Skin epidermis (tissue), 12 donors: ENCODE data around the gene STRA8.
"Not testable (repeated sequence)": the region's sequence is repeated elsewhere in the genome, so short reads cannot be mapped to it uniquely, and the experiment has no call there.

Experiments used
- H3K27ac ChIP-seq, 21 experiments: fragments of 200-600 bp; sonication (generic) in 11 of 21; one replicate each; pipeline ENCODE4 v1.5.0; 2020; ENCODE audit warnings: mild to moderate bottlenecking in 3 of 21, inconsistent platforms in 2 of 21, moderate library complexity in 2 of 21
- H3K4me3 ChIP-seq, 7 experiments: fragments of 200-600 bp; sonication (generic) in 2 of 7; one replicate each; pipeline ENCODE4 v1.5.0; 2020; ENCODE audit warnings: inconsistent platforms in 2 of 7, mild to moderate bottlenecking in 2 of 7, moderate library complexity in 1 of 7

Gene STRA8

DNA sequence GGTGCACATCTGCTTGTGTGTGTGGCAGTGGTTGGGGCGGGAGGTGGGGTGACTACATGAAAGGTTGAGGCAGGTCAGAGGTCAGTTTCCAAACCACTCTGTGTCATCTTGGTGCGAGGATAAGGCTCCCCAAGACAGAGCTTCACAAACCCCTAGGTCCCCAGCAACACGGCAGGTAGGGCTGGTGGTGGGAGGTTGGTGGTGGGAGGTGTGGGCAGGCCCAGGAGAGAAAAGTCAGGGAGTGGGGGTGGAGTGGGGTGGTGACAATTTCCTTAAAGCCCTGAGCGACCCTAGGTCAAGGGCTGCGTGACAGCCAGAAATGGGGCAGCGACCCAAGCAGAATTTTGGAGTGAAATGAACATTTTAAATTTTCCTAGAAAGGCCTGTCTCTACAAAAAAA is 1.6 kb upstream of the STRA8 start:
- Histone ChIP-seq H3K27ac (no peak overlapping the region), H3K4me3 (no peak overlapping the region)

DNA sequence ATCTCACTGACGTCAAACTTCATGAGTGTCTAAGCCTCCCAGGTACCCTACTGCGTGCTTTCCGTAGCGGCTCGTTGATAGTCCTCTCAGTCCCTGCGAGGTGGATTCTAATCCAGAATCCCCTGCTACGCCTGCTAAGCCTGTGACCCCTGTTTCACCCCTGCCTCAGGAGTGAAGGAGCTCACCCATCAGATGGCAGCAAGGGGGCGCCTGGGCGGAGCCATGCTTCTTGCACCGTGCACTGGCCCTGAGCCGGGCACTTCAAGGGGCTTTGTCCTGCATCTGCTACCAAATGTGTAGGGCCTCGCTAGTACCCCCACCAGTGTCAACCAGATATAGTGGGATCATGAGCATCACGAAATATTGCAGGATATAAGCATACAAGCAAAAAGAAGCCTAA is 918 bp upstream of the STRA8 start:
- no peak overlapping the region for H3K4me3 ChIP-seq

DNA sequence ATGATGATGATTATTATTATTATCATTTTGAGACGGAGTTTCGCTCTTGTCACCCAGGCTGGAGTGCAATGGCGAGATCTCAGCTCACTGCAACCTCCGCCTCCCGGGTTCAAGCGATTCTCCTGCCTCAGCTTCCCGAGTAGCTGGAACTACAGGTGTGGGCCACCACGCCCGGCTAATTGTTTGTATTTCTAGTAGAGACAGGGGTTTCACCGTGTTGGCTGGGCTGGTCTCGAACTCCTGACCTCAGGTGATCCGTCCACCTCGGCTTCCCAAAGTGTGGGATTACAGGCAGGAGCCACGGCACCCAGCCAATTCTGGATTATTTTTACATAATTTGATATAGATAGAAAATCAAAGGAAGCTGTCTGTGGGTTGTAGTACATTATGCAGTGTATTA is 457 bp downstream of the STRA8 start:
- not testable (repeated sequence) for H3K27ac ChIP-seq, H3K4me3 ChIP-seq

More for the DNA sequence above, 918 bp upstream of the STRA8 start:
- no peak overlapping the region for H3K27ac ChIP-seq

DNA sequence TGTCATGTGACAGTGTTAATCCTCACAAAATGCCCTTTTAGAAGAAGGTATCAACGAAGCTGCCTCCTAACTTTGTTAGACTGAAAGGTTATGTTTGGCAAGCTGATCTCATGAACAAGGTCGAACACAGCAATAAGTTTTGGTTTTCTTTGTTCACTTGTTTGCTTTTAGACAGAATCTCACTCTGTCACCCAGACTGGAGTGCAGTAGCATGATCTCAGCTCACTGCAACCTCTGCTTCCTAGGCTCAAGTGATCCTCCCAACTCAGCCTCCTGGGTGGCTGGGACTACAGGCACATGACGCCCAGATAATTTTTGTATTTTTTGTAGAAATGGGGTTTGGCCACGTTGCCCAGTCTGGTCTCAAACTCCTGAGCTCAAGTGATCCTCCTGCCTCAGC is 1.1 kb downstream of the STRA8 start:
- Histone ChIP-seq H3K4me3 (no peak overlapping the region), H3K27ac (no peak overlapping the region)

DNA sequence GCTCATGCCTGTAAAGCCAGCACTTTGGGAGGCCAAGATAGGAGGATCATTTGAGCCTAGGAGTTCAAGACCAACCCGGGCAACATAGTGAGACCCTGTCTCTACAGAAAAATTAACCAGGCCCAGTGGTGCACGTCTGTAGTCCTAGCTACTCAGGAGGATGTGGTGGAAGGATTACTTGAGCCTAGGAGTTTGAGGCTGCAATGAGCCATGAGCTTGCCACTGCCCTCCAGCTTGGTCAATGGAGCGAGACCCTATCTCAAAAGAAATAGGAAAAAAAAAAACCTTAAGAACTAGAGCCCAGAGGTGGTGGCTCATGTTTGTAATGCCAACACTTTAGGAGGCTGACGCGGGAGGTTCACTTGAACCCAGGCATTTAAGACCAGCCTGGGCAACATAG is 2.2 kb downstream of the STRA8 start:
- no peak overlapping the region for H3K4me3 ChIP-seq
- H3K27ac ChIP-seq = no peak overlapping the region

DNA sequence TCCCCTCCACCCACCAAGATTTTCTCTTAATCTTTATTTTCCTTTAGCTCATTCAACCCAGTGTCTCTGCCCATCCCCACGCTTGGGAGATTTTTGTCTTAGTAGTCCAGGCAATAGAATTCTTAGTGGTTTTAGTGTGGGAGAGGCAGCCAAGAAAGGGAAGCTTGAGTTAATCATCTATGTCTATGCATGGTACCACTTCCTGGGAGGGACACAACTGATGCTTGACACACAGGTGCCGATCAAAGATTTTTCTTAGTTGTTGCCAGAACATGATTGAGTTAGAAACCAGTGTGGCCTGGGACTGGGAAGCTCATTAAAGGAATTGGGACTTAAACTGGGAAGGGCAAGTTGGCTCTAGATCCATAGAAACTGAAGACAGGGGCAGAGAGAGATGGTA is 3.1 kb downstream of the STRA8 start:
- H3K27ac ChIP-seq = no peak overlapping the region
- H3K4me3 ChIP-seq = no peak overlapping the region

DNA sequence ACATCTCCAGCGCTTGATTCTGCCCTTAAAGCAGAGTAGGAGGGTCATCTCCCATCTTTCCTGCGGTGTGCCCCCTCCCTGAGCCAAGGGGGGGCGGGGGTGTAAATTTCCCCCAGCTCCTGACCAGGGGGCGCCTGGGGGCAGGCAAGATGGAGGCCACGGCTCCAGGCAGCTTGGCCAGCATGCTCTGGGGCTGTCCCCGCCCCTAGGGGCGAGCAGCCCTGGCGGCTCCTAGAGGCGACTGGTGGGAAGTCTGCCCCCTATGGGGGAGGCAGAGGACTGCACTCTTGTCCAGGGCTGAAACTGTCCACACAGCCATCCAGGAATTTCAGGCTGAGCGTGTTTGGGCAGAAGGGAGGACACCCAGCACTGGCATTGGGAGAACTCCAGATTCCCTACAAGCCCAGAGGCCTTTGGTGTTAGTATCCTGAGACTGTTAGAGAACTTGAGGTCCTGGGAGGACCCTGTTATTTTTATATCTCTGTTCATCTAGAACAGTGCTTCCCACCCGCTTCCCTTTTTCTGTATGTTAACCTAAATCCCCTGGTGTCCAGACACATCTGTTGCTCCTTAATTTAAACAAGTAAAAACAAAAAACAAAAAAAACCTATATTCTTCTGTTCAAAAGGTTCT is 4.6 kb downstream of the STRA8 start:
- Histone ChIP-seq H3K4me3 (no peak overlapping the region), H3K27ac (no peak overlapping the region)

DNA sequence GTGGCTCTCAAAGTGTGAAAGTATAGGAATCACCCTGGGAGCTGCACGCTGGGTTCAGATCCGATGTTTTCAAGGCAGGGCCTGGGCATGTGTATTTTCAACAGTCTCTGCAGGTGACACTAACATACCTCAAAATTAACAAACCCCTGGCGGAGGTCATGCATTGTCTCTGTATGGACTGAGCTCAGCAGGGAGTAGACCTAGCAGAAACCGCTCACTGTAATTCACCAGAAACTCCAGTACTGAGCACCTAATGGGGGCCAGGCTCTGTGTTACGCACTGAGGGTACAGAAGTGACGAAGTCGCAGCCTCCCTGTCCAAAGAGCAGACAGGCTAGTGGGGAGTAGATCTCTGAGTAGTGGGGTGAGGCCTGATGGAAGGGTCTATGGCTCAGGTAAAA is 5.6 kb downstream of the STRA8 start:
- Histone ChIP-seq H3K27ac (no peak overlapping the region), H3K4me3 (no peak overlapping the region)

DNA sequence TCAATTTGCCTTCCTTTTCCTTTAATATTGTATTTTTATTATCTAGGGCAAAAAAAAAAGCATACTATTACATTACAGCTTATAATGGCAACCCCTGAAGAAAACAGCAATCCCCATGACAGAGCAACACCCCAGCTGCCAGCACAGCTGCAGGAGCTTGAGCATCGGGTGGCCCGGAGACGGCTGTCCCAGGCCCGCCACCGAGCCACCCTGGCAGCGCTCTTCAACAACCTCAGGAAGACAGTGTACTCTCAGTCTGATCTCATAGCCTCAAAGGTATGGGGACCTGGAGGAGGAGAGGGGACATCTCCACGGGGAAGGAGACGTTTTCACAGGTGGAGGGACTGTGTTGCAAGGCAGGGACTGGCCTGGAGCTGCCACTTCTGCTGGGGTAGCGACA is 6.8 kb downstream of the STRA8 start:
- Histone ChIP-seq H3K4me3 (no peak overlapping the region), H3K27ac (no peak overlapping the region)

DNA sequence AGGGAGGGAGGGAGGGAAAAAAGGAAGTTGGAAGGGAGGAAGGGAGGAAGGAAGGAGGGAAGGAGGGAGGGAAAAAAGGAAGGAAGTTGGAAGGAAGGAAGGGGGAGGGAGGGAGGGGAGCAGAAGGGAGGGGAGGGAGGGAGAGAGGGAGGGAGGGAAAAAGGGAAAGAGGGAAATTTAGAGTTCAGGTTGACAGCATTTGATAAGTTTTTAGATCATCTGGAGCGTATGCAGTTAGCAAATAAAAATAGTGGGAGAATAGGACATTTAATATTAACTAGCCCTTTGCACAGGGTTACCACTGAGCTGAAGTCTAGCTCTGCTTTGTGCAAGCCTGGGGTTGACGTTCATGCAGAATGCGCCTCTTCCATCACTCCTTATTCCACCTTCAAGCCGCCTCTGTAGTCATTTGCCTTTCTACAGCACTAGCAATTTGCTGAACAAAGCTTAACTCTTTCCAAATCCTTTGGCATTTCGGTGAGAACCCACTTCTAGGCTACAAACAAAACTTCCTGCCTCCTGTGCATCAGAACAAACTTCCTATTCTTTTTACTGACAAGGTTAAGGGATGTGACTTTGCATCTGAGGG is 8.6 kb downstream of the STRA8 start:
- Histone ChIP-seq H3K27ac (no peak overlapping the region), H3K4me3 (no peak overlapping the region)

DNA sequence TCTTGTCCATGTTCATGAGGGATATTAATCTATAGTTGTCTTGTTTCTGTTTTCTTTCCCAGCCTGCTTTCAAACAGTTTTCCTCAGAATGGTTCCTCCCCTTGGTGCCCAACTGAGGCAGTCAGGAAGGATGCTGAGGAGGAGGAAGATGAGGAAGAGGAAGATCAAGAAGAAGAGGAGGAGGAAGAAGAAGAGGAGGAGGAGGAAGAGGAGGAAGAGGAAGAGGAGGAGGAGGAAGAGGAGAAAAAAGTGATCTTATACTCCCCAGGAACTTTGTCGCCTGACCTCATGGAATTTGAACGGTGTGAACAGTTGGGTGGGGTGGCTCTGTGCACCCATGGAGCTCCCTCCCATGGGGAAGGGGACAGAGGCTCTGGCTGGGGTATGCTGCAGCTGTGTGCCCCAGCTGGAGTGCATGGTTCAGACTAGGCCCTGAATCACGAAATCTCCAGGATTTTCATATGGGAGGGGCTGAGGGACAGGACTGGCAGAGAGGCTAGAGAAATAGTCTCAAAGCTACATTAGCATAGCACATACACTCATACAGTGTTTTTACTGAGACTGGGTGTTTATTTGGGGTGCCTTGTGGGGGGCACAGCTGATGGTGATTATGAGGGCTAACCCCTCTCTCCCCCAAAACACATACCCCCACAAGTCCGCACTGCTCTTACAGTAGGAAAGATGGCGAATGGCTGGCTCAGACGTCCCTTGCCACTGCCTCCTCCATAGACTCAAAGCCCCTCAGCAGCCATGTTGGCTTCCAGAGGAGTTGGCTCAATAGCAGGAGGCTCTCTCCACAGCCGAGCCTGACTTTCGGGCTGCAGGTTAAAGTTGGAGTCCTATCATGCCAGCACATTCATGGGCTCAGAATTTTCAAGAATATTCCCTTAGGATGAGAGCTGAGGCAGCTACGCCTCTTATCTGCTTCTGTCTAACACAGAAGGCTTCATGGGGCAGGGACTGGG is 11.9 kb downstream of the STRA8 start:
- peak overlapping the region in 1 of 21 experiments; percentile 13 for H3K27ac ChIP-seq
- no peak overlapping the region for H3K4me3 ChIP-seq

DNA sequence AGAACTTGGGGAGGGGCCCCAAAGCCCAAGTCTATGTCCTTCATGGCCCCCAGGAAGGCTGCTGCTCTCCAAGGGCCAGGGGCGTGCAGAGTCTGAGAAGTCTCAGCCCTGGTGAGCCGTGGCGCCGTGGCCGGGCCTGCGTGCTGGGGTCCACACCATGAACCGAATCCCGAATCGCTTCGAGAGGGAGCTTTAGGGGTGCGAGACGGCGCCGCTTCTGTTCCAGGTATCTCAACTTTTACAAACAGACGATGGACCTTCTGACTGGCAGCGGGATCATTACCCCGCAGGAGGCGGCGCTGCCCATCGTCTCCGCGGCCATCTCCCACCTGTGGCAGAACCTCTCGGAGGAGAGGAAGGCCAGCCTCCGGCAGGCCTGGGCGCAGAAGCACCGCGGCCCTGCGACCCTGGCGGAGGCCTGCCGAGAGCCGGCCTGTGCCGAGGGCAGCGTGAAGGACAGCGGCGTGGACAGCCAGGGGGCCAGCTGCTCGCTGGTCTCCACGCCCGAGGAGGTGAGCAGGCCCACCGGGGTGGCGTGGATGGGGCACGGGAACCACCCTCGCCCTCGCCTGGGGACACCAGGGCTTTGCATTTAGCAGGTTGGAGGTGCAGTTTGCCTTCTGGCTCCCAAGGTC is 12.7 kb downstream of the STRA8 start:
- Histone ChIP-seq H3K27ac (no peak overlapping the region), H3K4me3 (no peak overlapping the region)

DNA sequence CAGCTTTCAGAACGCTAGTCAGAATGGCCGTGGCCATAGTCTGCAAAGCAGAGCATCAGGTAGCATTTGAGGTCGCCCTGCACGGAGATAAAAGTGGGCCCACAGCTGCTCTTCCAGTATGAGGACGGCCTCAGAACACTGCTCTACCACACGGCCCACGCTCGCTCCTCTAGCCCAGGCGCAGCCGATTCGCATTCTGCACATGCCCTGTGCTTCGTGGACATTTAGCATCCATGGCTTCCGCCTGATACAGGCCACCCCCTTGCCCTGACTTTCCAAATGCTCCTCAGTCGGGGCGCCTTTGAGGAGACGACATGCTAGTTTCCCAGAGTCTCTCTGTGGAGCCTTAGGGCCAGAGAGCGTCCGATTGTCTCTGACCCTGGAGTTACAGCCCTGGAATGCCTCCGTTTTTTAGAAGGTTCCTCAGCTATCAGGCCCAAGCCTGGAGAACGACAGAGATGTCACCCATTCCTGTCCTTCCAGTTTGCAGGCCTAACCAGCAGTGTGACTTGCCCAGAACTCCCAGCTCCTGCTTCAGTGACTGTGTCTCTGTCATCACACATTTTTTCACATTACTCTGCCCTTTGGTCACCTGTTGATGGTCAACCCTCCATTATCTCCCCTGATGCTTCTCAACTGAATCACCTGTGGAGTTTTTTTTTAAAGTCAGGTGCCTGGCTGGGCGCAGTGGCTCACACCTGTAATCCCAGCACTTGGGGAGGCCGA is 14.3 kb downstream of the STRA8 start:
- H3K4me3 ChIP-seq = no peak overlapping the region
- H3K27ac ChIP-seq = no peak overlapping the region

DNA sequence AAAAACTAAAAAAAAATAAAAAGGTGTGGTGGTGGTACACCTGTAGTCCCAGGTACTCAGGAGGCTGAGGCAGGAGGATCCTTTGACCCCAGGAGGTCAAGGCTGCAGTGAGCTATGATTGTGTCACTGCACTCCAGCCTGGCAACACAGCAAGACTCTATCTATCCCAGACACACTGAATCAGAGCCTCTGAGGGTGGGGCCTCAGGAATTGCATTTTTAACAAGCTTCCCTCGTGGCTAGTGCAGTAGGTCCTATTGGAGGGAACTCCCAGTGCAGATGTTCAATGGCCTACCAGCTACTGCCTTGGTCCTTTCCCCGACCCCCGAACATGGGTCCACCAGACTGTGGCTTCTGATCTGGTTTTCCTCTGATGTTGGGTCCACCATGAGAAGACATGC is 14.9 kb downstream of the STRA8 start:
- Histone ChIP-seq H3K4me3 (no peak overlapping the region), H3K27ac (no peak overlapping the region)

DNA sequence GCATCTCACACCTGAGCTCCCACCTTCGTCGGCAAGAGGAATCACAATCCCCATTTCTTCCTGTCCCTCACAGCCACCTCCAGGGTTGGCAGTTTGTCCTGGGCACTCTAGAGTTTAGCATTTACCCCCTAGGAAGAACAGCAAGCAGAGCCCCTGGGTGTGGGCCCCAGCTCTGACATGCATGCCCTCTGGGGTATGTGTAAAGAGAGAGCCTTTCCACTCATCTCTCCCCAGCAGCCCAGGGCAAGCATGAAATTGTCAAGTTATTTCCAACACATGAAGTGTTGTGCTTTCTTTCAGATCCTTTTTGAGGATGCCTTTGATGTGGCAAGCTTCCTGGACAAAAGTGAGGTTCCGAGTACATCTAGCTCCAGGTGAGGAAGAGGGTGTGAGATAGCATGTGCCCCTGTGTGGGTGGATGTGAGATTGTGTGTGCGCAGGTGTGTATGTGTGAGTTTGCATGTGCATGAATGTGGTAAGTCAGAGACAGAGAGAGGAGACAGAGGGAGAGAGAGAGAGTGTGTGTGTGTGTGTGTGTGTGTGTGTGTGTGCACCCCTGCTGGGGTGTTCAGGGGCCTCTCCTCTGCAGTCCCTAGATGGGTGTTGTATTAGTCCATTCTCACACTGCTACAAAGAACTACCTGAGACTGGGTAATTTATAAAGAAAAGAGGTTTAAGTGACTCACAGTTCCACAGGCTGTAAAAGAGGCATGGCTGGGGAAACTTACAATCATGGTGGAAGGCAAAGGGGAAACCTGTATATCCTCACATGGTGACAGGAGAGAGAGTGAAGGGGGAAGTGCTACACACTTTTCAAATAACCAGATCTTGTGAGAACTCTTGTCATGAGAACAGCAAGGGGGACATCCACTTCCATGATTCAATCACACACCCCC is 18.1 kb downstream of the STRA8 start:
- no peak overlapping the region for H3K27ac ChIP-seq
- H3K4me3 ChIP-seq = no peak overlapping the region

DNA sequence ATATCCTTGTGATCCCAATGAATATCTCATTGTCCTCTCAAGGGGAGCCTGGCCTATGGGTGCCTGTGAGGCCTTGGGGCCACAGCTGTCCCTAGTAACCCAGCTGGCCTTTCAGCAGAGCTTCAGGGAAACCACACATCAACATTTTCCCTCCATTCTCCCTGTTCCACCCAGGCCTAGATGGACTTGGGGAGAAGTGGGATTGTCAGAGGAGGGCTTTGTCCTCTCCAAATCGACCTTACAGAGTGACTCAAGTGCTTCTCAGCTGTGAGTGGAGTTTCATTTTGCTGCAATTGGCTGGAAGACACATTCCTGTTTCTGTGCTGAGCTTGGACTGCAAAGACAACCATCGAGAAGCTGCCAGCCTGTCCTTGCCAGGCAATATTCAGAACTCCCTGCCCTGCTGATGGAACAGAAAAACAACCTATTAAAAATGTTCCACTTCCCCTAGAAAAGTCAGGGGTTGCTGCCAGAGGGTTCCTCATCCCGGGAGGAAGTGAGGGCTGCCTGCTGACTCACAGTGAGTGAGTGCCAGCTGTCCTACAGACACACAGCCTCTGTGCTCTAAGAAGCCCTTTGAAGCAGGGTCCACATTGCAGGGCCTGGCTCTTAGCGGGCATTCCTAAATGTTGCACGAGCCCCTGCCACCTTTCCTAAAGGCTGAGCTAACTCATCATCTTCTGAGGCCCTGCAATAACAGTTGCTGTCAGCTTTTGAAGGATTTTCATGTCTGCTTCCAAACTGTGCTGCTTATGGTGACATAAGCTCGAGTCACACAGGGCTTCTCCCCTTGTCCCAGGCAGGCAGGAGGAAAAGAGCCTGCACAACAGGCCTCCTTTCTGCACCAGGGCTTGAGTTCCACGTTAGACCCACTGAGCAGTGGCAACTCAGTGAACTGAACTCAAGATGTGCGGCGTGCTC is 20.5 kb downstream of the STRA8 start:
- Histone ChIP-seq H3K27ac (peak overlapping the region in 20 of 21 experiments; percentile 34 to 86 (median 66)), H3K4me3 (no peak overlapping the region)

DNA sequence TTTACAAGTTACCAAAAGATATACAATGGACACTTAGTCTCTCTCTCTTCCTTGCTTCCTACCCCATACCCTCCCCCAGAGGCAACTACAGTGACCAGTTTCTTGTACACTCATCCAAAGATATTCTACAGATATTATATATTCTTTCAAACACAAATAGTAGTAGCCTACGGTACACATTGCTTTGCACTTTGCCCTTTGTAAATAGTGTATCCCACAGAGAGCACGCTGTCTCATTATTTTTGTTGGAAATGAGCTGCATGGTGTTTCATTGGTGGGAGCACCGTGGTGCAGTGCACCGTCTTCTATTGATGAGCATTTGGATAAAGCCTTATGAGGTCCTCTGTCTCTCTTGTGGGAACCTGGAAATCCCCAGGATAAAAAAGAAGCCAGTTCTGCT is 24.2 kb downstream of the STRA8 start:
- Histone ChIP-seq H3K4me3 (no peak overlapping the region), H3K27ac (no peak overlapping the region)

DNA sequence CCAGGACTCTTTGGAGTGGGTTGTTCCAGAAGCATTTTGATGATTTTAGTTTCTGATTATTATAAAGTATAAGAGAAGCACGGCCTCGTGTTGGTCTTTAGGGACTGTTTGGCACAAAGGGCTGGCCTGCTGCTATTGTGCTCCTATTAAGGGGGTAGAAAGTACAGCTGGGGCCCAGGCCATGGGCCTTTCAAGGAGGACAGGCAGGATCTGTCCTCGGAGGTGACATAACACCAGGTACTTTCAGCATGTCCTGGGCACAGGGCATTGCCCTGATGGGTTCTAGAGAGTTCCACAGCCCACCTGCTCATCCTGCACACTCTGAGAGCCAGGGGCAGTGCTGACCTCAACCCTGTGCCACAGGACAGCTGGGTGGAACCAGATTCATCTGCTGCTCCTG is 24.9 kb downstream of the STRA8 start:
- Histone ChIP-seq H3K27ac (no peak overlapping the region), H3K4me3 (no peak overlapping the region)
